HG02970 (cell line): ENCODE measurements around the gene BTBD9.

Experiments
- ATAC-seq: cut with Tn5 transposase; IDR thresholded peaks from one replicate; pipeline ENCODE4 v1.9.1; 2021; ENCODE audit warnings: mild to moderate bottlenecking, moderate library complexity, moderate number of reproducible peaks; ENCODE audit not compliant: unreplicated experiment, low FRiP score

BTBD9 gene

GRCh38 chr6:38316099-38316868, 323.4 kb downstream of the BTBD9 start:
- ATAC-seq: no peak

GRCh38 chr6:38311201-38311600, 328.5 kb downstream of the BTBD9 start:
- no peak for ATAC-seq

- no peak for ATAC-seq
These were observed 329.7 kb downstream of the BTBD9 start for GRCh38 chr6:38310061-38310460.

GRCh38 chr6:38307740-38308139, 332.0 kb downstream of the BTBD9 start:
- ATAC-seq: no peak

- no peak for ATAC-seq
These were observed 332.8 kb downstream of the BTBD9 start for GRCh38 chr6:38306931-38307330.

GRCh38 chr6:38305995-38306681, 333.6 kb downstream of the BTBD9 start:
- ATAC-seq: no peak

- ATAC-seq: no peak
These were observed 336.9 kb downstream of the BTBD9 start for GRCh38 chr6:38302838-38303237.

- ATAC-seq: no peak
These were observed 337.6 kb downstream of the BTBD9 start for GRCh38 chr6:38302081-38302480.

GRCh38 chr6:38290133-38290799, 349.5 kb downstream of the BTBD9 start:
- ATAC-seq: no peak

- no peak for ATAC-seq
These were observed 352.2 kb downstream of the BTBD9 start for GRCh38 chr6:38287487-38287886.

- no peak for ATAC-seq
These were observed 354.8 kb downstream of the BTBD9 start for GRCh38 chr6:38284802-38285394.

GRCh38 chr6:38283734-38284362, 355.9 kb downstream of the BTBD9 start:
- ATAC-seq: no peak

- no peak for ATAC-seq
These were observed 356.8 kb downstream of the BTBD9 start for GRCh38 chr6:38282911-38283310.

GRCh38 chr6:38281126-38281525, 358.6 kb downstream of the BTBD9 start:
- no peak for ATAC-seq

GRCh38 chr6:38279963-38280588, 359.7 kb downstream of the BTBD9 start:
- no peak for ATAC-seq

- no peak for ATAC-seq
These were observed 360.3 kb downstream of the BTBD9 start for GRCh38 chr6:38279423-38279822.

GRCh38 chr6:38273325-38273724, 366.4 kb downstream of the BTBD9 start:
- ATAC-seq: no peak

GRCh38 chr6:38272222-38272621, 367.5 kb downstream of the BTBD9 start:
- ATAC-seq: no peak

GRCh38 chr6:38271081-38271480, 368.6 kb downstream of the BTBD9 start:
- ATAC-seq: no peak

- no peak for ATAC-seq
These were observed 369.4 kb downstream of the BTBD9 start for GRCh38 chr6:38270367-38270766.
